K562 (cell line): ENCODE results near the gene RDH8. TPM values are rescaled to one million over a fixed set of nuclear protein-coding genes. Genes with fewer than 3 reads are reported as not detected.

Source experiments
- ATAC-seq: fragments of 200-7000 bp; cut with Tn5 transposase; 3 replicates; pipeline ENCODE4 v1.9.1; 2020; ENCODE audit warnings: moderate library complexity
- BruUV-seq: library from RNA; stranded (reverse); fragments of 400-500 nt; replicated peaks from 2 replicates; lab custom pipeline; 2021; lab: Mats Ljungman, UMichigan
- CTCF ChIA-PET: fragments of 300-600 bp; formaldehyde crosslinking; extraction: SDS; loops from one replicate; lab custom pipeline; 2021; ENCODE audit warnings: low intra/inter-chr PET ratio; lab: Yijun Ruan, JAX
- POLR2A ChIA-PET: fragments of 300-600, 350-650 bp; sonication (Branson Sonifier 250); formaldehyde crosslinking; extraction: SDS; loops from one replicate; lab custom pipeline; 2021; ENCODE audit warnings: antibody characterized with exemption, inconsistent platforms; lab: Yijun Ruan, JAX
- DNase-seq, 4 experiments: peaks; one replicate each; pipeline versions ENCODE4 v3.0.0 to v3.0.0-alpha.2; 2011 to 2018; ENCODE audit warnings: low spot score in 3 of 4, mixed read lengths in 3 of 4; ENCODE audit errors: extremely low read depth in 1 of 4
- FAIRE-seq: peaks from 2 replicates; lab custom pipeline; 2011; peaks lifted over from hg19 to GRCh38; lab: Jason Lieb, UNC
- H2AFZ ChIP-seq: 2 replicates; pipeline ENCODE4 v1.6.0; 2011; ENCODE audit warnings: low read depth, low read length, control low read depth, inconsistent platforms
- H3K27ac ChIP-seq: fragments of 200-600 bp; 3 replicates; pipeline ENCODE4 v1.8.0; 2011; ENCODE audit warnings: low read depth, mild to moderate bottlenecking, control low read depth, inconsistent platforms, low read length, moderate library complexity, mixed read lengths; ENCODE audit errors: extremely low read depth
- H3K27me3 ChIP-seq, 2 experiments: fragments of 300-600 bp in 1 of 2; 2 replicates in 1 of 2; 3 replicates in 1 of 2; pipeline versions ENCODE4 v1.6.0 to v1.8.0; 2011; ENCODE audit warnings: inconsistent platforms in 2 of 2, low read length in 2 of 2, mild to moderate bottlenecking in 1 of 2, mixed read lengths in 1 of 2, moderate library complexity in 1 of 2; ENCODE audit not compliant: control insufficient read depth in 2 of 2, insufficient read depth in 2 of 2
- H3K36me3 ChIP-seq: fragments of 300-600 bp; 3 replicates; pipeline ENCODE4 v1.8.0; 2011; ENCODE audit warnings: mild to moderate bottlenecking, low read length, inconsistent platforms; ENCODE audit not compliant: control insufficient read depth, insufficient read depth
- H3K4me1 ChIP-seq, 2 experiments: fragments of 200-600 bp in 1 of 2; replicated peaks in 1 of 2; 2 replicates in 1 of 2; 3 replicates in 1 of 2; pipeline versions ENCODE4 v1.5.1 to v1.8.0; 2011; ENCODE audit warnings: inconsistent platforms in 2 of 2, low read length in 2 of 2, mild to moderate bottlenecking in 1 of 2, mixed read lengths in 1 of 2, moderate library complexity in 1 of 2; ENCODE audit not compliant: control insufficient read depth in 2 of 2, insufficient read depth in 2 of 2
- H3K4me2 ChIP-seq: 2 replicates; pipeline ENCODE4 v1.6.1; 2011; ENCODE audit warnings: low read length, control low read depth, inconsistent platforms, mixed read lengths; ENCODE audit not compliant: insufficient read depth
- H3K4me3 ChIP-seq: fragments of 200-600 bp; sonication (generic), shearing (Covaris generic); 2 replicates; pipeline ENCODE4 v1.5.1; 2016; ENCODE audit warnings: control low read depth, inconsistent platforms
- H3K79me2 ChIP-seq: fragments of 200-600 bp; 3 replicates; pipeline ENCODE4 v1.8.0; 2011; ENCODE audit warnings: low read length, inconsistent platforms; ENCODE audit not compliant: control insufficient read depth, insufficient read depth
- H3K9ac ChIP-seq, 2 experiments: 2 replicates each; pipeline versions ENCODE4 v1.6.0 to v1.6.1; 2011; ENCODE audit warnings: low read depth in 2 of 2, low read length in 2 of 2, control low read depth in 1 of 2, inconsistent platforms in 1 of 2, mild to moderate bottlenecking in 1 of 2, mixed read lengths in 1 of 2; ENCODE audit not compliant: insufficient read depth in 1 of 2
- H3K9me1 ChIP-seq: one replicate; pipeline ENCODE4 v1.6.0; 2011; ENCODE audit warnings: inconsistent platforms, mild to moderate bottlenecking, low read length, moderate library complexity; ENCODE audit not compliant: control insufficient read depth, insufficient read depth
- H3K9me3 ChIP-seq: replicated peaks from 2 replicates; pipeline ENCODE4 v1.5.1; 2011; ENCODE audit warnings: low read depth, low read length, inconsistent platforms; ENCODE audit not compliant: control insufficient read depth, insufficient read depth
- H4K20me1 ChIP-seq: replicated peaks from 2 replicates; pipeline ENCODE4 v1.6.1; 2011; ENCODE audit warnings: low read length, inconsistent platforms, mixed read lengths; ENCODE audit not compliant: control insufficient read depth, insufficient read depth
- AFF1 ChIP-seq, 2 experiments: fragments of 450-650 bp; IDR thresholded peaks; 2 replicates each; pipeline ENCODE4 v1.6.1; 2018; ENCODE audit warnings: mild to moderate bottlenecking in 2 of 2, low read depth in 1 of 2; ENCODE audit not compliant: partially characterized antibody in 2 of 2
- CBFA2T2 ChIP-seq: fragments of 450-650 bp; conservative IDR thresholded peaks from 2 replicates; pipeline ENCODE4 v1.6.1; 2017; ENCODE audit warnings: mild to moderate bottlenecking
- CBFA2T3 ChIP-seq: fragments of 450-650 bp; IDR thresholded peaks from 2 replicates; pipeline ENCODE4 v1.6.1; 2017
- EGR1 ChIP-seq: fragments of 450-650 bp; conservative IDR thresholded peaks from 2 replicates; pipeline ENCODE4 v1.6.1; 2017; ENCODE audit warnings: mild to moderate bottlenecking
- ELF4 ChIP-seq: fragments of 450-650 bp; formaldehyde crosslinking; IDR thresholded peaks from 2 replicates; pipeline ENCODE4 v1.4.0; 2022; ENCODE audit warnings: missing genetic modification characterization
- WGBS: fragments of 100-300 bp; shearing (Covaris generic); methylation state at CpG from one replicate; pipeline ENCODE4 v1.1.6; 2016; ENCODE audit warnings: low coverage, mixed read lengths; ENCODE audit not compliant: insufficient coverage; ENCODE audit errors: missing lambda C conversion rate; 5-methylcytosine and 5-hydroxymethylcytosine counted together
- in situ Hi-C: fragments of 300-500 bp; cut with MboI; formaldehyde crosslinking; loops from 4 replicates; pipeline ENCODE4 v1.15.0; 2018; ENCODE audit warnings: inconsistent platforms, mixed read lengths
- intact Hi-C: fragments of 100-400 bp; cut with micrococcal nuclease; formaldehyde crosslinking; loops from 2 replicates; pipeline ENCODE4 v1.14.2; 2022
- polyA plus RNA-seq, 8 experiments: library from polyadenylated mRNA; depleted of rRNA in 4 of 8; stranded (reverse) in 5 of 8; unstranded in 3 of 8; fragments of >200 nt; fragmentation: Nextera tagmentation in 2 of 8; fragmentation: Illumina TruSeq in 1 of 8; extraction: Ambion mirVana in 2 of 8; extraction: Trizol in 1 of 8; gene quantifications; 2 replicates each; pipeline versions ENCODE4 v1.2.1 to v1.2.3, GENCODE V29; 2011 to 2014; ENCODE audit warnings: inconsistent platforms in 1 of 8, missing spikeins in 1 of 8
- total RNA-seq, 7 experiments: library from RNA; depleted of rRNA in 6 of 7; stranded (reverse); fragments of >200 nt in 6 of 7; fragmentation: Illumina TruSeq in 2 of 7; extraction: Trizol in 2 of 7; gene quantifications; 2 replicates each; pipeline versions ENCODE4 v1.2.1 to v1.2.3, GENCODE V29; 2011 to 2021; ENCODE audit warnings: low replicate concordance in 1 of 7
- TF ChIP-seq, protein P1 (sequence below): fragments of 250-450 bp; sonication (Bioruptor Pico); IDR thresholded peaks from 2 replicates; pipeline ENCODE4 v1.8.0; 2021; ENCODE audit warnings: borderline replicate concordance, mild to moderate bottlenecking, moderate library complexity; ENCODE audit not compliant: poor library complexity, severe bottlenecking

Gene RDH8
- total and polyA plus RNA-seq, 9 of the 15 experiments (the other 6 are each of a cell fraction or from before 2014, with no cell fraction given): not detected

- TF ChIP-seq AFF1 (IDR thresholded peaks at IDR 0.05; ENCODE audit: low read depth in 1 of 2, partially characterized antibody in 2 of 2): no peak
- TF ChIP-seq ELF4 (CRISPR knock-in tag): no peak
- TF ChIP-seq, protein P1, sequence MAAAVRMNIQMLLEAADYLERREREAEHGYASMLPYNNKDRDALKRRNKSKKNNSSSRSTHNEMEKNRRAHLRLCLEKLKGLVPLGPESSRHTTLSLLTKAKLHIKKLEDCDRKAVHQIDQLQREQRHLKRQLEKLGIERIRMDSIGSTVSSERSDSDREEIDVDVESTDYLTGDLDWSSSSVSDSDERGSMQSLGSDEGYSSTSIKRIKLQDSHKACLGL (CRISPR knock-in tag): no peak
- TF ChIP-seq CBFA2T2: peak; percentile 27
- TF ChIP-seq CBFA2T3: peak; percentile 57
- peak; percentile 48 for TF ChIP-seq EGR1
- ATAC-seq: no peak
- intact Hi-C loops: no loop called here
- no peak for FAIRE-seq
- Histone ChIP-seq H3K4me3 (no peak overlapping the region), H3K36me3 (no peaks in the 10 kb centered on the region), H3K4me1 (peaks cover 0 to 9% of the 10 kb centered on the region in 2 experiments; a peak in 2 of 5 replicates), H4K20me1 (peaks cover 6% of the 10 kb centered on the region), H2AFZ (no peak overlapping the region), H3K27me3 (peaks cover under 1 to 16% of the 10 kb centered on the region in 2 experiments; a peak in 3 of 5 replicates), H3K27ac (no peak overlapping the region), H3K79me2 (no peaks in the 10 kb centered on the region), H3K9ac (no peak overlapping the region), H3K4me2 (no peak overlapping the region), H3K9me1 (peaks cover 5% of the 10 kb centered on the region), H3K9me3 (no peaks in the 10 kb centered on the region)
- in situ Hi-C loops: loop anchor here (5.0 kb wide), 1 partner anchor 67 kb away; the partner anchor contains the start of gene OLFM2
- 3% methylated on average over 9 of the region's 9 CpGs for WGBS
- ChIA-PET POLR2A (interaction anchor here (0.6 kb wide), 1 partner anchor 451 kb away, joined by 3 read pairs; no protein-coding TSS in a partner anchor), CTCF (no interaction called here)
- BruUV-seq: no TSS peak
- DNase-seq: no peak
Observed at GRCh38 chr19:10004617-10005016, 8.7 kb upstream of the RDH8 start.
